ENCODE results near the gene PLA2G1B. TPM values are rescaled to one million over a fixed set of nuclear protein-coding genes. Genes with fewer than 3 reads are reported as not detected.

The PLA2G1B gene
- total and polyA plus RNA-seq, 9 of the 15 experiments (the other 6 are each of a cell fraction or from before 2014, with no cell fraction given): 1.4 TPM; not detected in 8

DNA sequence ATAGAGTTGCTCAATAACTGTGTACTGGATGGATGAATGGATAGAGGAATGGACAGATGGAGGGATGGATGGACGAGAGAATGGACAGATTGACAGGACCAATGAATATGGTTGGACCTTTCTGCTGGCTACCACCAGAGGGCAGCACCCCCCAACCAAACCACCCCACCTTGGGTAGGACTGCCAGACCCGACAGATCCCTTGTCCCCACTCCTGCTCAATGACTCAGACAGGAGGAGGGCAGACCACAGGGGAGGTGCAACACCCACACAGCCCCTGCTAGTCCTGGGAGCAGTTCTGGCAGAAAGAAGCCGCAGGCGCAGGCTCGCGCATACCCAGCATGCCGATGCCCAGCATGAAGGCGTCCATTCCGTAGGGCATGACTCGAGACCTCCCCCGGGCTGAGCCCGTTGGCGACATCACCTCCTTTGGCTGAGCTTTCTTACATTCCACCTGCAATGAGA is 29.0 kb upstream of the PLA2G1B start (continued):
- TF ChIP-seq, protein P1, sequence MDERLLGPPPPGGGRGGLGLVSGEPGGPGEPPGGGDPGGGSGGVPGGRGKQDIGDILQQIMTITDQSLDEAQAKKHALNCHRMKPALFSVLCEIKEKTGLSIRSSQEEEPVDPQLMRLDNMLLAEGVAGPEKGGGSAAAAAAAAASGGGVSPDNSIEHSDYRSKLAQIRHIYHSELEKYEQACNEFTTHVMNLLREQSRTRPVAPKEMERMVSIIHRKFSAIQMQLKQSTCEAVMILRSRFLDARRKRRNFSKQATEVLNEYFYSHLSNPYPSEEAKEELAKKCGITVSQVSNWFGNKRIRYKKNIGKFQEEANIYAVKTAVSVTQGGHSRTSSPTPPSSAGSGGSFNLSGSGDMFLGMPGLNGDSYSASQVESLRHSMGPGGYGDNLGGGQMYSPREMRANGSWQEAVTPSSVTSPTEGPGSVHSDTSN (CRISPR knock-in tag; IDR thresholded peaks at IDR 0.05; ENCODE audit: low read depth): no peak; the same call in 1 of the 2 replicates
- TF ChIP-seq, protein P1 (tag; conservative IDR thresholded peaks at IDR 0.05; ENCODE audit: low read depth): 0 out of 2 replicates have a peak, but pooled peaks have one; percentile 34
- no peak for TF ChIP-seq NFIC (IDR thresholded peaks at IDR 0.05)
- TF ChIP-seq FUS (optimal IDR thresholded peaks at IDR 0.05; ENCODE audit: low read depth, low read length): no peak
- no peak for TF ChIP-seq PRPF4 (IDR thresholded peaks at IDR 0.05; ENCODE audit: insufficient read depth, low read depth, low read length, poor library complexity, severe bottlenecking)
- TF ChIP-seq SUPT5H (IDR thresholded peaks at IDR 0.05): no peak
- no peak for TF ChIP-seq SAP30 (IDR thresholded peaks at IDR 0.05; ENCODE audit: borderline replicate concordance, insufficient read depth, low read depth, low read length, poor library complexity, severe bottlenecking)
- 0 out of 2 replicates have a peak, but pooled peaks have one; percentile 49 for TF ChIP-seq XRCC5 (IDR thresholded peaks at IDR 0.05; ENCODE audit: low read depth, low read length)
- no peak for TF ChIP-seq ZNF184 (CRISPR knock-in tag; IDR thresholded peaks at IDR 0.05)
- TF ChIP-seq MCM3 (IDR thresholded peaks at IDR 0.05): no peak
- TF ChIP-seq MEIS2 (IDR thresholded peaks at IDR 0.05; ENCODE audit: partially characterized antibody): peak; percentile 57
- TF ChIP-seq SMAD4 (CRISPR knock-in tag; conservative IDR thresholded peaks at IDR 0.05): peak; percentile 51; the same call in 1 of the 2 replicates
- no peak for TF ChIP-seq SMARCC2 (IDR thresholded peaks at IDR 0.05; ENCODE audit: low read depth)
- no peak for TF ChIP-seq MIER1 (IDR thresholded peaks at IDR 0.05; ENCODE audit: low read depth)
- TF ChIP-seq YBX1 (IDR thresholded peaks at IDR 0.05): no peak
- TF ChIP-seq ZNF263 (CRISPR knock-in tag; IDR thresholded peaks at IDR 0.05; ENCODE audit: borderline replicate concordance): peak; percentile 46; the same call in 1 of the 2 replicates
- TF ChIP-seq, protein P2, sequence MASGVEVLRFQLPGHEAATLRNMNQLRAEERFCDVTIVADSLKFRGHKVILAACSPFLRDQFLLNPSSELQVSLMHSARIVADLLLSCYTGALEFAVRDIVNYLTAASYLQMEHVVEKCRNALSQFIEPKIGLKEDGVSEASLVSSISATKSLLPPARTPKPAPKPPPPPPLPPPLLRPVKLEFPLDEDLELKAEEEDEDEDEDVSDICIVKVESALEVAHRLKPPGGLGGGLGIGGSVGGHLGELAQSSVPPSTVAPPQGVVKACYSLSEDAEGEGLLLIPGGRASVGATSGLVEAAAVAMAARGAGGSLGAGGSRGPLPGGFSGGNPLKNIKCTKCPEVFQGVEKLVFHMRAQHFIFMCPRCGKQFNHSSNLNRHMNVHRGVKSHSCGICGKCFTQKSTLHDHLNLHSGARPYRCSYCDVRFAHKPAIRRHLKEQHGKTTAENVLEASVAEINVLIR (CRISPR knock-in tag; IDR thresholded peaks at IDR 0.05): no peak
- no peak for TF ChIP-seq ZNF507 (tag; conservative IDR thresholded peaks at IDR 0.05)
- TF ChIP-seq, protein P3, sequence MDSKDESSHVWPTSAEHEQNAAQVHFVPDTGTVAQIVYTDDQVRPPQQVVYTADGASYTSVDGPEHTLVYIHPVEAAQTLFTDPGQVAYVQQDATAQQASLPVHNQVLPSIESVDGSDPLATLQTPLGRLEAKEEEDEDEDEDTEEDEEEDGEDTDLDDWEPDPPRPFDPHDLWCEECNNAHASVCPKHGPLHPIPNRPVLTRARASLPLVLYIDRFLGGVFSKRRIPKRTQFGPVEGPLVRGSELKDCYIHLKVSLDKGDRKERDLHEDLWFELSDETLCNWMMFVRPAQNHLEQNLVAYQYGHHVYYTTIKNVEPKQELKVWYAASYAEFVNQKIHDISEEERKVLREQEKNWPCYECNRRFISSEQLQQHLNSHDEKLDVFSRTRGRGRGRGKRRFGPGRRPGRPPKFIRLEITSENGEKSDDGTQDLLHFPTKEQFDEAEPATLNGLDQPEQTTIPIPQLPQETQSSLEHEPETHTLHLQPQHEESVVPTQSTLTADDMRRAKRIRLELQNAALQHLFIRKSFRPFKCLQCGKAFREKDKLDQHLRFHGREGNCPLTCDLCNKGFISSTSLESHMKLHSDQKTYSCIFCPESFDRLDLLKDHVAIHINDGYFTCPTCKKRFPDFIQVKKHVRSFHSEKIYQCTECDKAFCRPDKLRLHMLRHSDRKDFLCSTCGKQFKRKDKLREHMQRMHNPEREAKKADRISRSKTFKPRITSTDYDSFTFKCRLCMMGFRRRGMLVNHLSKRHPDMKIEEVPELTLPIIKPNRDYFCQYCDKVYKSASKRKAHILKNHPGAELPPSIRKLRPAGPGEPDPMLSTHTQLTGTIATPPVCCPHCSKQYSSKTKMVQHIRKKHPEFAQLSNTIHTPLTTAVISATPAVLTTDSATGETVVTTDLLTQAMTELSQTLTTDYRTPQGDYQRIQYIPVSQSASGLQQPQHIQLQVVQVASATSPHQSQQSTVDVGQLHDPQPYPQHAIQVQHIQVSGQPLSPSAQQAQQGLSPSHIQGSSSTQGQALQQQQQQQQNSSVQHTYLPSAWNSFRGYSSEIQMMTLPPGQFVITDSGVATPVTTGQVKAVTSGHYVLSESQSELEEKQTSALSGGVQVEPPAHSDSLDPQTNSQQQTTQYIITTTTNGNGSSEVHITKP (IDR thresholded peaks at IDR 0.05; ENCODE audit: partially characterized antibody): peak; percentile 67
- TF ChIP-seq LCOR (CRISPR knock-in tag; IDR thresholded peaks at IDR 0.05): peak; percentile 61; the same call in 1 of the 2 replicates
- peak; percentile 48 for TF ChIP-seq TEAD4 (IDR thresholded peaks at IDR 0.05; ENCODE audit: low read length)
- TF ChIP-seq TEAD4 (CRISPR knock-in tag; IDR thresholded peaks at IDR 0.05; ENCODE audit: borderline replicate concordance): no peak
- no peak for TF ChIP-seq KDM5B (IDR thresholded peaks at IDR 0.05; ENCODE audit: insufficient replicate concordance, low read depth, low read length)

Data from K562 (cell line).